ENCODE results near the gene FYN. TPM values are rescaled to one million over a fixed set of nuclear protein-coding genes. Genes with fewer than 3 reads are reported as not detected.

Gene FYN
- total RNA-seq, 4 donors from 2014 or later: 37.8 to 65.8 (median 53.8) TPM

DNA sequence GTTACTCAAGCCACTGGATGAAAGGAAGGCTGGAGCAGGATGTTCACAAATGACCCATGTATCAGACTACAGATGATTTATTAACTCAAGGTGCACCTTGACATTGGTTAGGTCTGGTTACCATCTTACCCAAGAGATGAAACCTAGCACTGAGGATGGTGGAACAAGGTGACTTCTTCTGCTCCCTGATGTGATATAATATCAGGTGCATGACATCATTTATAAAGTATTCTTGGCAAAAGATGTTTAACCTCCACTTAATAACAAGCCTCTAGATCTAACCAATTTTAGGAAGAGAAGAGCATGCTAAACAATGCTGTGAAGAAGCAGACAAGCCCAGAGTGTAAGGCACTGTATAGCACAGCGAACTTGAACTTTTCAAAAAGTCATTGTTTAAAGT lies 100.9 kb downstream of the FYN start:
- TF ChIP-seq POLR2AphosphoS5 (IDR thresholded peaks at IDR 0.05) (no peak), EP300 (IDR thresholded peaks at IDR 0.05) (no peak), POLR2A (IDR thresholded peaks at IDR 0.05; ENCODE audit: low read depth) (no peak)
- TF ChIP-seq, protein P1, sequence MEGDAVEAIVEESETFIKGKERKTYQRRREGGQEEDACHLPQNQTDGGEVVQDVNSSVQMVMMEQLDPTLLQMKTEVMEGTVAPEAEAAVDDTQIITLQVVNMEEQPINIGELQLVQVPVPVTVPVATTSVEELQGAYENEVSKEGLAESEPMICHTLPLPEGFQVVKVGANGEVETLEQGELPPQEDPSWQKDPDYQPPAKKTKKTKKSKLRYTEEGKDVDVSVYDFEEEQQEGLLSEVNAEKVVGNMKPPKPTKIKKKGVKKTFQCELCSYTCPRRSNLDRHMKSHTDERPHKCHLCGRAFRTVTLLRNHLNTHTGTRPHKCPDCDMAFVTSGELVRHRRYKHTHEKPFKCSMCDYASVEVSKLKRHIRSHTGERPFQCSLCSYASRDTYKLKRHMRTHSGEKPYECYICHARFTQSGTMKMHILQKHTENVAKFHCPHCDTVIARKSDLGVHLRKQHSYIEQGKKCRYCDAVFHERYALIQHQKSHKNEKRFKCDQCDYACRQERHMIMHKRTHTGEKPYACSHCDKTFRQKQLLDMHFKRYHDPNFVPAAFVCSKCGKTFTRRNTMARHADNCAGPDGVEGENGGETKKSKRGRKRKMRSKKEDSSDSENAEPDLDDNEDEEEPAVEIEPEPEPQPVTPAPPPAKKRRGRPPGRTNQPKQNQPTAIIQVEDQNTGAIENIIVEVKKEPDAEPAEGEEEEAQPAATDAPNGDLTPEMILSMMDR (IDR thresholded peaks at IDR 0.05): no peak
- intact Hi-C loops (cut with DNase I): no loop called here
- WGBS: 80% methylated on average over 1 of the region's 1 CpG
- Histone ChIP-seq H3K9me3 (no peaks in the 10 kb centered on the region), H3K4me1 (peaks cover 8 to 22% (median 15%) of the 10 kb centered on the region in 4 donors), H3K27ac (replicated peaks in 1 of 4) (no peak overlapping the region), H3K36me3 (no peaks in the 10 kb centered on the region), H3K4me3 (no peak overlapping the region), H3K27me3 (no peaks in the 10 kb centered on the region)
- DNase-seq (ENCODE audit: extremely low spot score): no peak

DNA sequence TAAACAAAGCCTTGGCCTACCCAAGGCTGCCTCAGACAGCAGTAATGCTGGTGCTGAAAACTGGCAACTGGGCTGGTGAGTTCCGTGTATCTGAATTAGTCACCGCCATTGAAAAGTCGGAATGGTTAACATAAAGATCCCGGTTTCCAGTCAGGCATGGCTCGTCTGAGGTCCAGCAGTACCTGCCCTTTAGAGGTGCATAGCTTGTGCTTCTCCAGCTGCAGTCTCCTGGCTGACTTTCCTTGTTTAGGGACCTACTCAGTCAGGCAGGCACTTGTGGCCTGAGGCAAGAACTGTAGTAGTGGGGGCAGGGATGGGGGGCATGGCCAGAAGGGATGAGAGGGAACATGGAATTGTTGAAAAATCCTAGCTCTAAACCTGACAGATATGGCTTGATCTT lies 101.6 kb downstream of the FYN start:
- Histone ChIP-seq H3K4me1 (peaks cover 8 to 21% (median 13%) of the 10 kb centered on the region in 4 donors), H3K27ac (replicated peaks in 1 of 4) (no peak overlapping the region), H3K27me3 (no peaks in the 10 kb centered on the region), H3K4me3 (no peak overlapping the region), H3K9me3 (no peaks in the 10 kb centered on the region), H3K36me3 (no peaks in the 10 kb centered on the region)
- intact Hi-C loops (cut with DNase I): no loop called here
- WGBS: 93% methylated on average over 5 of the region's 5 CpGs
- DNase-seq (ENCODE audit: extremely low spot score): no peak
- TF ChIP-seq, protein P1 (IDR thresholded peaks at IDR 0.05): no peak
- TF ChIP-seq POLR2A (IDR thresholded peaks at IDR 0.05; ENCODE audit: low read depth) (no peak), POLR2AphosphoS5 (IDR thresholded peaks at IDR 0.05) (no peak), EP300 (IDR thresholded peaks at IDR 0.05) (no peak)

DNA sequence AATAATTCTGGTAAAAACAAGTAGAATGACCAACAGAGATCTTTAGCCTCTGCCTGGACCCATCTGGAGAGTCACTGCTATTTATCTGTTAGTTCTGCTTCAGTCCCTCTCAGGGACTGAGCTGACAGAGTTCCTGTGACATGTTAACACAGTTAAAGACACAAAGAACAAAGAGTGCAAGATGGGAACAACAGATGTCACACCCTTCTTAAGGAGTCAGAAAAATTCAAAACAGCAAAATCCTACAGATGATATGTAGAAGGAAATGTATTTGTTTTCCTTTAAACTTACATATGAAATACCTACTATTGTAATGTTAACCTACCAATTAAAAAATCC lies 102.2 kb downstream of the FYN start:
- Histone ChIP-seq H3K27ac (replicated peaks in 1 of 4) (no peak overlapping the region), H3K36me3 (no peaks in the 10 kb centered on the region), H3K27me3 (no peaks in the 10 kb centered on the region), H3K4me3 (no peak overlapping the region), H3K4me1 (peaks cover 8 to 18% (median 12%) of the 10 kb centered on the region in 4 donors), H3K9me3 (no peaks in the 10 kb centered on the region)
- intact Hi-C loops (cut with DNase I): no loop called here
- TF ChIP-seq POLR2A (IDR thresholded peaks at IDR 0.05; ENCODE audit: low read depth): no peak
- TF ChIP-seq, protein P1 (IDR thresholded peaks at IDR 0.05): no peak
- no peak for TF ChIP-seq EP300 (IDR thresholded peaks at IDR 0.05)
- no peak for TF ChIP-seq POLR2AphosphoS5 (IDR thresholded peaks at IDR 0.05)
- DNase-seq (ENCODE audit: extremely low spot score): no peak

DNA sequence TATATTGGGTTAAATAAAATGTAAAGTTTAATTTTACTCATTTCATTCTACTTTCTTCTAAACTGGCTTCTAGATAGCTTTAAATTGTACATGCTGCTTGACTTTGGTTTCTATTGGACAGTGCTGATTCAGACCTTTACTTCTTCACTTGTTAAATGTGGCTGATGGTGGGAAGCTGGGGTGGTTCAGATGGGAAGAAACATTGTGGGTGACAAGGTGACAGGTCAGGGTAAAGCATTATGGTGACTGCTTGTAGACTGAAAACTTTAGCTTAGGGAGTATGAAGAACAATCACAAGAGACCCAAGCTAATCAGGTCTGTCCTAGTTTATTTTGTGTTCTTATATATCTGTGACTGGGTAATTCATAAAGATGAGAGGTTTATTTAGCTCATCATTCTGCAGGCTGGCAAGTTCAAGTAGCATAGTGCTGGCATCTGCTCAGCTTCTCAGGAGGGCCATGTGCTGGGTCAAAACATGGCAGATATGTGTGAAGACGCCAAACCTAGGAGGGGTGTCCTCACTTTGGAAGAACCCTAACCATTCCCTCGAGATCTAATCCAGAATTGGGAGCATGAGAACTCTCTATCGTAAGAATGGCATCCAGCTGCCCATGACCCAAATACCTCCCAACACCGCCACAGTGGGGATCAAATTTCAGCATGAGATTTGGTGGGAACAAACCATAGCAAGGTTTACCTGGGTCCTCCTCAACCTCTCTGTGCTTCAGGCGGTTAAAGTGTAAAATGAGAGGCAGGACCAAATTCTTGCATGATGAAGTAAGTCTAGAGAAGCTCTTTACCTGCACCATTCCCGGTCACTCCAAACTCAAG lies 102.8 kb downstream of the FYN start:
- no peaks in the 10 kb centered on the region for H3K27me3 ChIP-seq
- no peak for DNase-seq (ENCODE audit: extremely low spot score)
- peaks cover 9 to 20% (median 12%) of the 10 kb centered on the region in 4 donors for H3K4me1 ChIP-seq
- intact Hi-C loops (cut with DNase I): no loop called here
- 99% methylated on average over 6 of the region's 6 CpGs for WGBS
- no peaks in the 10 kb centered on the region for H3K36me3 ChIP-seq
- H3K4me3 ChIP-seq: no peak overlapping the region
- TF ChIP-seq POLR2AphosphoS5 (IDR thresholded peaks at IDR 0.05) (no peak), EP300 (IDR thresholded peaks at IDR 0.05) (no peak), POLR2A (IDR thresholded peaks at IDR 0.05; ENCODE audit: low read depth) (no peak)
- TF ChIP-seq, protein P1 (IDR thresholded peaks at IDR 0.05): no peak
- H3K9me3 ChIP-seq: no peaks in the 10 kb centered on the region
- no peak overlapping the region for H3K27ac ChIP-seq (replicated peaks in 1 of 4)

Data from esophagus muscularis mucosa (tissue), 4 donors.